SK-N-SH (cell line): ENCODE measurements around the gene RGR. TPM values are rescaled to one million over a fixed set of nuclear protein-coding genes. Genes with fewer than 3 reads are reported as not detected.

Source experiments
- CTCF ChIA-PET: fragments of 300-600, 350-600 bp; formaldehyde crosslinking; extraction: SDS; loops from one replicate; lab custom pipeline; 2021; lab: Yijun Ruan, JAX
- POLR2A ChIA-PET: fragments of 350-600 bp; sonication (Branson Sonifier 250); formaldehyde crosslinking; extraction: SDS; loops from one replicate; lab custom pipeline; 2020; ENCODE audit warnings: antibody characterized with exemption, inconsistent platforms; lab: Yijun Ruan, JAX
- DNase-seq: peaks from one replicate; pipeline ENCODE4 v3.0.0; 2012
- H2AFZ ChIP-seq: fragments of 200-600 bp; sonication (generic); 2 replicates; pipeline ENCODE4 v1.8.1; 2016; ENCODE audit warnings: antibody characterized with exemption, mild to moderate bottlenecking, low read depth
- H3F3A ChIP-seq: fragments of 200-600 bp; sonication (generic); replicated peaks from 2 replicates; pipeline ENCODE3; 2016; ENCODE audit warnings: antibody characterized with exemption, mild to moderate bottlenecking; ENCODE audit not compliant: insufficient read depth
- H3K27ac ChIP-seq, 2 experiments: fragments of 200-500 bp in 1 of 2; fragments of 200-600 bp in 1 of 2; sonication (Bioruptor generic) in 1 of 2; sonication (generic), shearing (Covaris generic) in 1 of 2; 2 replicates each; pipeline versions ENCODE4 v1.5.1 to v1.6.1; 2014 to 2016; ENCODE audit warnings: low read depth in 2 of 2, inconsistent platforms in 1 of 2, low read length in 1 of 2, mild to moderate bottlenecking in 1 of 2, mixed read lengths in 1 of 2
- H3K27me3 ChIP-seq: fragments of 200-600 bp; sonication (generic), shearing (Covaris generic); 2 replicates; pipeline ENCODE4 v1.6.1; 2016; ENCODE audit warnings: mixed run types; ENCODE audit not compliant: insufficient read depth
- H3K36me3 ChIP-seq, 2 experiments: fragments of 200-500 bp in 1 of 2; fragments of 200-600 bp in 1 of 2; sonication (Bioruptor generic) in 1 of 2; sonication (generic) in 1 of 2; replicated peaks in 1 of 2; 2 replicates each; pipeline versions ENCODE3 to v1.5.1; 2014 to 2016; ENCODE audit warnings: low read length in 1 of 2, mild to moderate bottlenecking in 1 of 2; ENCODE audit not compliant: insufficient read depth in 2 of 2, control insufficient read depth in 1 of 2
- H3K4me1 ChIP-seq, 2 experiments: fragments of 200-500 bp in 1 of 2; fragments of 200-600 bp in 1 of 2; sonication (Bioruptor generic) in 1 of 2; sonication (generic), shearing (Covaris generic) in 1 of 2; 2 replicates each; pipeline versions ENCODE4 v1.5.1 to v1.6.1; 2014 to 2016; ENCODE audit warnings: low read depth in 1 of 2, low read length in 1 of 2, mixed run types in 1 of 2; ENCODE audit not compliant: insufficient read depth in 2 of 2, control insufficient read depth in 1 of 2
- H3K4me2 ChIP-seq: fragments of 200-600 bp; sonication (generic), shearing (Covaris generic); 2 replicates; pipeline ENCODE4 v1.6.1; 2017; ENCODE audit warnings: mixed run types
- H3K4me3 ChIP-seq, 2 experiments: fragments of 200-500 bp in 1 of 2; fragments of 200-600 bp in 1 of 2; sonication (Bioruptor generic) in 1 of 2; sonication (generic), shearing (Covaris generic) in 1 of 2; 2 replicates each; pipeline versions ENCODE4 v1.5.1 to v1.8.1; 2014 to 2016; ENCODE audit warnings: low read depth in 2 of 2, inconsistent platforms in 1 of 2, low read length in 1 of 2, mild to moderate bottlenecking in 1 of 2, mixed read lengths in 1 of 2, moderate library complexity in 1 of 2
- H3K79me2 ChIP-seq: fragments of 200-600 bp; sonication (generic); 2 replicates; pipeline ENCODE4 v1.8.1; 2017; ENCODE audit warnings: mild to moderate bottlenecking; ENCODE audit not compliant: insufficient read depth
- H3K9ac ChIP-seq: fragments of 200-600 bp; sonication (generic); 2 replicates; pipeline ENCODE4 v1.6.1; 2017; ENCODE audit warnings: mixed run types
- H3K9me2 ChIP-seq: fragments of 200-600 bp; sonication (generic); 2 replicates; pipeline ENCODE4 v1.6.1; 2017; ENCODE audit warnings: mixed run types
- H3K9me3 ChIP-seq: fragments of 200-600 bp; sonication (generic); 2 replicates; pipeline ENCODE4 v1.6.1; 2017; ENCODE audit warnings: mixed run types, mild to moderate bottlenecking, moderate library complexity
- H4K20me1 ChIP-seq: fragments of 200-600 bp; sonication (generic); 2 replicates; pipeline ENCODE4 v1.6.1; 2017; ENCODE audit warnings: mild to moderate bottlenecking, mixed run types; ENCODE audit not compliant: insufficient read depth
- ELF1 ChIP-seq: IDR thresholded peaks from 2 replicates; pipeline ENCODE4 v1.4.0; 2012
- FOXJ3 ChIP-seq: sonication (generic); formaldehyde crosslinking; IDR thresholded peaks from 2 replicates; pipeline ENCODE4 v1.5.1; 2020; ENCODE audit warnings: mild to moderate bottlenecking, missing genetic modification reagents
- FOXM1 ChIP-seq: IDR thresholded peaks from 2 replicates; pipeline ENCODE4 v1.4.0; 2012; ENCODE audit warnings: low read depth, mild to moderate bottlenecking
- GATA2 ChIP-seq: sonication (generic); formaldehyde crosslinking; IDR thresholded peaks from 2 replicates; pipeline ENCODE4 v1.5.0; 2020; ENCODE audit warnings: mild to moderate bottlenecking, missing genetic modification reagents
- JUND ChIP-seq: IDR thresholded peaks from 2 replicates; pipeline ENCODE4 v1.4.0; 2012
- MEF2A ChIP-seq: IDR thresholded peaks from 2 replicates; pipeline ENCODE4 v1.4.0; 2012; ENCODE audit warnings: low read depth, borderline replicate concordance
- MXI1 ChIP-seq: IDR thresholded peaks from 2 replicates; pipeline ENCODE4 v1.6.1; 2012; ENCODE audit warnings: mild to moderate bottlenecking, low read depth, low read length, improper control_type of control experiment
- RCOR1 ChIP-seq: fragments of 150-350 bp; IDR thresholded peaks from 2 replicates; pipeline ENCODE4 v1.6.1; 2017; ENCODE audit warnings: antibody characterized with exemption, low read length
- RXRA ChIP-seq: IDR thresholded peaks from 2 replicates; pipeline ENCODE4 v1.4.0; 2012; ENCODE audit warnings: low read depth, mild to moderate bottlenecking, borderline replicate concordance
- SMC3 ChIP-seq: IDR thresholded peaks from 2 replicates; pipeline ENCODE4 v1.6.1; 2012; ENCODE audit warnings: low read depth, low read length, improper control_type of control experiment
- WGBS: methylation state at CpG from one replicate; pipeline ENCODE4 v1.1.6; 2017; ENCODE audit warnings: low lambda C conversion rate; 5-methylcytosine and 5-hydroxymethylcytosine counted together
- polyA plus RNA-seq, 3 experiments: library from polyadenylated mRNA; depleted of rRNA; stranded (reverse); fragments of >200 nt; gene quantifications; 2 replicates each; pipeline ENCODE4 v1.2.3, GENCODE V29; 2012
- TF ChIP-seq, protein P1 (sequence below): IDR thresholded peaks from 2 replicates; pipeline ENCODE4 v1.4.0; 2012; ENCODE audit warnings: low read depth, borderline replicate concordance
- TF ChIP-seq, protein P2 (sequence below): IDR thresholded peaks from 2 replicates; pipeline ENCODE4 v1.4.0; 2012; ENCODE audit warnings: low read depth
- TF ChIP-seq, protein P3 (sequence below): IDR thresholded peaks from 2 replicates; pipeline ENCODE4; 2012

Gene RGR, protein sequence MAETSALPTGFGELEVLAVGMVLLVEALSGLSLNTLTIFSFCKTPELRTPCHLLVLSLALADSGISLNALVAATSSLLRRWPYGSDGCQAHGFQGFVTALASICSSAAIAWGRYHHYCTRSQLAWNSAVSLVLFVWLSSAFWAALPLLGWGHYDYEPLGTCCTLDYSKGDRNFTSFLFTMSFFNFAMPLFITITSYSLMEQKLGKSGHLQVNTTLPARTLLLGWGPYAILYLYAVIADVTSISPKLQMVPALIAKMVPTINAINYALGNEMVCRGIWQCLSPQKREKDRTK
- polyA plus RNA-seq (2012; rRNA removed): not detected in 2 replicates
- not detected in 2 replicates for polyA plus RNA-seq (2012; cell fraction: cytosol; rRNA removed)
- polyA plus RNA-seq (2012; cell fraction: nucleus; rRNA removed): not detected in 2 replicates

DNA sequence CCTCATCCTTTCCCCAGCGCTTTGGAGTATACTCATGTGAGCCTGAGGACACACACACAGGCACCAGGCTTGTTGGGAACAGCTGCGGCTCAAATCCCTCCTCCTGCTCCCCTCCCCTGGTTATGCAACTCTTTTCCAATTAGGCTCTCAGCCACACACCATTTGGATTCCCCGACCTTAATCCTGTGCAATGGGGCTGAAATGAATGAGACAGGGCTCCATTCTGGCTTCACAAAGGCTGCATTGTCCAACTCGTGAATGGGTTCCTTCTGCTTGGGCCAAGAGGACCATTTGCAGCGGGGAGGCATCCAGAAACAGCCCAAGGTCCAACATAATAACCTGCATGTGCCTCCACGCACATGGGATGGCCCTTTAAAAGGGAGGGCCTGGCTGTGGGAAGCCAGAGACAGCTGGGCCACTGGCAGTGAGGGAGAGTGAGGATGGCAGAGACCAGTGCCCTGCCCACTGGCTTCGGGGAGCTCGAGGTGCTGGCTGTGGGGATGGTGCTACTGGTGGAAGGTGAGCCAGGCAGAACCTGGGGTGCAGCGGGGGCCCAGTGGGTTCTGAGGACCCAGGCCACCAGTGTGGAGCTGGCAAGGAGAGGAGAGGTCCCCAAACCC, at the start of gene RGR:
TSS of gene RGR (plus strand) at position 403 of the 620 bp plus-strand sequence. CDS start at position 441, 38 bp downstream.
- no peaks in the 10 kb centered on the region for H3K79me2 ChIP-seq
- H3K4me1 ChIP-seq: no peaks in the 10 kb centered on the region
- no peaks in the 10 kb centered on the region for H3K36me3 ChIP-seq
- no peaks in the 10 kb centered on the region for H3K9me3 ChIP-seq
- CTCF ChIA-PET: interaction anchor here (1.9 kb wide), 1 partner anchor 19 kb away, joined by 6 read pairs; no protein-coding TSS in a partner anchor
- H3K4me3 ChIP-seq: no peak within 1 kb of the TSS
- no peak within 1 kb of the TSS for H2AFZ ChIP-seq
- POLR2A ChIA-PET: no interaction called here
- TF ChIP-seq RCOR1 (no peak), RXRA (no peak), SMC3 (no peak), MEF2A (no peak), FOXM1 (no peak), FOXJ3 (CRISPR knock-in tag) (no peak), GATA2 (CRISPR knock-in tag) (no peak)
- TF ChIP-seq, protein P1, sequence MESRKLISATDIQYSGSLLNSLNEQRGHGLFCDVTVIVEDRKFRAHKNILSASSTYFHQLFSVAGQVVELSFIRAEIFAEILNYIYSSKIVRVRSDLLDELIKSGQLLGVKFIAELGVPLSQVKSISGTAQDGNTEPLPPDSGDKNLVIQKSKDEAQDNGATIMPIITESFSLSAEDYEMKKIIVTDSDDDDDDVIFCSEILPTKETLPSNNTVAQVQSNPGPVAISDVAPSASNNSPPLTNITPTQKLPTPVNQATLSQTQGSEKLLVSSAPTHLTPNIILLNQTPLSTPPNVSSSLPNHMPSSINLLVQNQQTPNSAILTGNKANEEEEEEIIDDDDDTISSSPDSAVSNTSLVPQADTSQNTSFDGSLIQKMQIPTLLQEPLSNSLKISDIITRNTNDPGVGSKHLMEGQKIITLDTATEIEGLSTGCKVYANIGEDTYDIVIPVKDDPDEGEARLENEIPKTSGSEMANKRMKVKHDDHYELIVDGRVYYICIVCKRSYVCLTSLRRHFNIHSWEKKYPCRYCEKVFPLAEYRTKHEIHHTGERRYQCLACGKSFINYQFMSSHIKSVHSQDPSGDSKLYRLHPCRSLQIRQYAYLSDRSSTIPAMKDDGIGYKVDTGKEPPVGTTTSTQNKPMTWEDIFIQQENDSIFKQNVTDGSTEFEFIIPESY: no peak
- no peaks in the 10 kb centered on the region for H3F3A ChIP-seq
- H3K9me2 ChIP-seq: no peaks in the 10 kb centered on the region
- no peaks in the 10 kb centered on the region for H4K20me1 ChIP-seq
- H3K4me2 ChIP-seq: no peak within 1 kb of the TSS
- no peaks in the 10 kb centered on the region; the same call in 1 of the 2 replicates for H3K27me3 ChIP-seq
- DNase-seq: no peak
- no peak within 1 kb of the TSS for H3K27ac ChIP-seq
- H3K9ac ChIP-seq: no peak within 1 kb of the TSS
- WGBS: 27% methylated on average over 9 of the region's 9 CpGs

DNA sequence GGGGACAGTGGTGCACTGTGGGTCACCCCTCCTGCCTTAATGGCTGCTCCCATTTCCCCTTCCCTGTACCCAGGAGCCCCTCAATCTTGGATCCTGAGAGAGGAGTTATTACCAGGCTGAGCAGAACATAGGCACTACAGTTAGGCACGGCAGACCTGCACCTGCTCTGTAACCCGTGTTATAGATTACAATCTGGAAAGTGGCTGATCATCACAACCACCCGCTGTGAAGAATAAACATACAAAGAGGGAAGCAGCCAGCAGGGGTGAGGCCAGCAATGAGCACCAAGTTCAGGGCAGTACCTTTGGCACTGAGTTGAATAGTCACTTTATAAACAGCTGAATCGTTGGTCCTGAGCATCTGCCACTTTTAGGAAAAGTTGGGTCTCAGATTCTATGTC, 48.8 kb upstream of the RGR start:
- Histone ChIP-seq H3K9me2 (no peaks in the 10 kb centered on the region), H3K27me3 (no peaks in the 10 kb centered on the region), H2AFZ (no peak overlapping the region), H3K9me3 (no peaks in the 10 kb centered on the region), H3K4me1 (peaks cover 0 to 11% of the 10 kb centered on the region in 2 experiments; a peak in 1 of 4 replicates), H3K4me3 (no peak overlapping the region), H3K36me3 (no peaks in the 10 kb centered on the region), H4K20me1 (no peaks in the 10 kb centered on the region), H3K4me2 (no peak overlapping the region), H3F3A (no peaks in the 10 kb centered on the region), H3K27ac (no peak overlapping the region), H3K79me2 (no peaks in the 10 kb centered on the region), H3K9ac (no peak overlapping the region)
- WGBS: 38% methylated on average over 4 of the region's 4 CpGs
- TF ChIP-seq MXI1: no peak
- TF ChIP-seq RXRA: no peak
- TF ChIP-seq ELF1: no peak
- TF ChIP-seq, protein P1: no peak
- TF ChIP-seq JUND: no peak
- TF ChIP-seq, protein P2, sequence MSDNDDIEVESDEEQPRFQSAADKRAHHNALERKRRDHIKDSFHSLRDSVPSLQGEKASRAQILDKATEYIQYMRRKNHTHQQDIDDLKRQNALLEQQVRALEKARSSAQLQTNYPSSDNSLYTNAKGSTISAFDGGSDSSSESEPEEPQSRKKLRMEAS: no peak
- TF ChIP-seq, protein P3, sequence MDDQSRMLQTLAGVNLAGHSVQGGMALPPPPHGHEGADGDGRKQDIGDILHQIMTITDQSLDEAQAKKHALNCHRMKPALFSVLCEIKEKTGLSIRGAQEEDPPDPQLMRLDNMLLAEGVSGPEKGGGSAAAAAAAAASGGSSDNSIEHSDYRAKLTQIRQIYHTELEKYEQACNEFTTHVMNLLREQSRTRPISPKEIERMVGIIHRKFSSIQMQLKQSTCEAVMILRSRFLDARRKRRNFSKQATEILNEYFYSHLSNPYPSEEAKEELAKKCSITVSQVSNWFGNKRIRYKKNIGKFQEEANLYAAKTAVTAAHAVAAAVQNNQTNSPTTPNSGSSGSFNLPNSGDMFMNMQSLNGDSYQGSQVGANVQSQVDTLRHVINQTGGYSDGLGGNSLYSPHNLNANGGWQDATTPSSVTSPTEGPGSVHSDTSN: no peak
- ChIA-PET POLR2A (no interaction called here), CTCF (interaction anchor here (5.7 kb wide), 1 partner anchor 9 kb away, joined by 34 read pairs; no protein-coding TSS in a partner anchor)
- DNase-seq: no peak
